Stimulated activated CD8-positive, alpha-beta memory T cell treated with anti-CD3 and anti-CD28 coated beads, Interleukin-4, amount 100 ng/mL, for 24 hours (primary cell): ENCODE results near the gene HTD2.
"Not testable (repeated sequence)": the region's sequence is repeated elsewhere in the genome, so short reads cannot be mapped to it uniquely, and the experiment has no call there.

Experiments
- DNase-seq: peaks from one replicate; pipeline ENCODE4 v3.0.0-alpha.2; 2020; ENCODE audit warnings: low read depth

HTD2 gene

DNA sequence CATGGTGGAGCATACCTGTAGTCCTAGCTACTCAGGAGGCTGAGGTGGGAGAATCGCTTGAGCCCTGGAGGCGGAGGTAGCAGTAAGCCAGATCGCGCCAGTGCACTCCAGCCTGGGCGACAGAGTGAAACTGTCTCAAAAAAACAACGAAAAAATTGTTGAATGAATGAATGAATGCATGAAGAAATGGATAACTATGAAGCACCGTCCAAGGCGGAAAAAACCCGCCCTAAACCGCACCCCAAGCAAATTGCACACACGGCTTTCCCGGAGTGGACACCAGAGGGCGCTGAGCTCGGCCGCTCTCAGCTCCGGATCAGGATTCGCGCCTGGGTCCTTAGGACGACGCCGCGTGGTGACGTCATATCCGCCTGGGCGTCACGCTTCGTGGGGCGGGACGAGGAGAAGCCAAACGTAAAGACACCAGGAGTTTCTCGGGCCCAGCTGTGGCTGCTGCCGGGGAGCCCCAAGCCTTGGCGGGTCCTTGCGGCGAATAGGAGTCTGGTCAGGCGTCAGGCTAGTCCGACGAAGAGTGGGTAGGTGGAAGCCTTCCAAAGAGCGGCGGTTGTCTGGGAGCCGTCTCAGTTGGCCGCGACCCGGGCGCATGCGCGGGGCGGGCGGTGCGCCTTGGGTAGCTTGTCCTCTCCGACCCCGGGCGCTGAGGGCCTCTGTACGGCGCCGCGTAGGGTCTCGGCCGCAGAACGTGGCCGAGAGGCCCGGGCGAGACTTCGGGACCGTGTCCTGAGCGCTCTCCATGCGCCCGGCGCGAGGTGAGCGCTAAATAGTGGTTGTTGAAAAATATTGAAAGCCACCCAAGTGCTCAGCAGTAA, at the start of gene HTD2, which contains the start of gene RPP14:
Gene HTD2 (plus strand): TSS at position 639 of the 830 bp plus-strand sequence. CDS start 11,094 bp downstream, outside the sequence.
Gene RPP14 (plus strand): TSS at position 364 of the 830 bp plus-strand sequence. CDS start 4,085 bp downstream, outside the sequence.
- peak; percentile 99 for DNase-seq

DNA sequence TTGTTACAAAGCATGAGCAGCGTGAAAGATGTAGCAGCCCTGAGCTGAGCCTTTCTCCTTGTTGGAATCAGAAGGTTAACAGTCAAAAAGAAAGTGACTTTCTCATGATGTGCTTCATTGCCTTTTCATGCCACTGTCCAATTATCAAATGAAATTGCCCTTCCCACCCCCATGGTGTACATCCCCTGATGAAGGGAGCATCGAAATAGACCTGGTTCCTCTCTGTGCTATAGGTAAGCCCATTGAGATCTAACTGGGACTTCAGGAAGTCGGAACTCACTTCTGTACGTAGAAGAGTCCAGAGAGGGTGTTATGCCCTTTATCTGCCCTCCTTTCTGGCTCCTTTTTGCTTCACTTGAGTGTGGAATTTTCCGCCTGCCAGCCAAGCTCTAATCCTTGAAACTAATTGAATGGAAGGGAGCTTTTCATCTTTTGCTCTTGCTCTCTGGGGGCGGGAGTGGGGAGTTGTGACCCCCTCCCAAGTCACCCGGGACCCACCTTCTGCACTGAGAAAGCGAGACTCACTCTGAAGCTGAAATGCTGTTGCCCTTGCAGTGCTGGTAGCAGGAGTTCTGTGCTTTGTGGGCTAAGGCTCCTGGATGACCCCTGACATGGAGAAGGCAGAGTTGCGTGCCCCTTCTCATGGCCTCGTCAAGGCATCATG, 47.8 kb upstream of the HTD2 start:
- DNase-seq: no peak

DNA sequence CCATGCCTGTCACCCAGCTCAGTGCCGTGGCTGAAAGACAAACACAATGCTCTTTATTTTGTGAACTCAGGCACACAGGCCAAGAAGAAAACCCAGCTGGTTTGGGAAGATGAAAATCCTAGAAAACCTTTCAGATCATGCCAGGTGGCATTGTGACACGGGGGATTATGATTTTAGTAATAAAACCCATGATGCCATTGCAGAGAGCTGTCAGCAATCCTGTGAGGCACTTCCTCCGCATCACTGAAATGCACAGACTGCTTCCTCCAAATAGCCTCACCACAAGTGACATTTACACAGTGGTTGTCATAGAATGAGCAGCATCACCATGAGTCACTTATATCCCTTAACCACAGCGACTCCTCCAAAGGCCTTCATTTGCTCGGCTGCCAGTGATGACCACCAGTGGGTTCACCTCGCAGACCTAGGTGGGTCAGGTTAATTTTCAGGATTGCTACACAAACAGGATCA, 46.0 kb upstream of the HTD2 start:
- no peak for DNase-seq

DNA sequence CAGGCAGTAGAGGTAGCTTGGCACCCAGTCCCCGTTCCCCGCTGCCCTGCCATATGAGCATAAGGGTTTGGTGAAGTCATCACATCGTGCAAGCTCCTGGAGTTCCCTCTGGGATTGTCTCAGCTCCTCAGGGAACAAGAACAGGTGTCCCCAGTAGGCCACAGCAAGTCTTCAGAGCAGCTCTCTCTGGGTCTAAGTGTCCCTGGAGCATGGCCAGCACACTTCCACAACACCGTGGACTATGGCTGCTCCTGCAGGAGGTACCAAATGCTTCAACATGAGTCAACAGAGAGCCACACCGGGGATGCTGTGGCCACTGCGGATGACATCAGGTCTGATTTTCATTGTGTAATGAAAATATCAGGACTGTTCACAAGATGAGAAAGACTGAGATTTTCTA, 45.6 kb upstream of the HTD2 start:
- DNase-seq: no peak

DNA sequence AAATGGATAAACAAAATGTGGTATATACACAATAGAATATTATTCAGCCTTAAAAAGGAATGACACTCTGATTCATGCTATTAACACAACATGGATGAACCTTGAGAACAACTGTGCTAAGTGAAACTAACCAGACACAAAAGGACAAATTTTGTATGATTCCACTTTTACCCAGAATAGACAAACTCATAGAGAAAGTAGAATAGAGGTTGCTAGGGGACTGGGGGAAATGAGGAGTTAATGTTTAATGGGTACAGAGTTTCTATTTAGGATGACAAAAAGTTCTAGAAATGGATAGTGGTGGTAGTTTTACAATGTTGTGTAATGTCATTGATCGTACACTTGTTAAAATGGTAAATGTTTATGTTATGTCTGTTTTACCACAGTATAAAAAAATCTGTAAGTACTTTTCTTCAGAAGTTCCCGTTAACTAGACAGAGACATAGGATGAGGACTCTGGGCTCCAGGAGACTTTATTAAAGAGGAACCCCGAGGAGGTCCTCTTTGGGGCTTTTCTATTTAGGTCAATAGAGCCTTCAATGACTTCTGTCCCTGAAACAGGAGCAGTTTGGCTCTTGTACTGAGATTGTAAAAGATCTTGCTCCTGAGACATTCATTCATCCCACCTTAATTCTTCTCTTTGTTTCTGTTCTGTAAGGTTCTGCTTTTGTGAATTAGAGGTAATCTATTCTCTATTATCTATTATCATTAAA, 44.2 kb upstream of the HTD2 start:
- no peak for DNase-seq

DNA sequence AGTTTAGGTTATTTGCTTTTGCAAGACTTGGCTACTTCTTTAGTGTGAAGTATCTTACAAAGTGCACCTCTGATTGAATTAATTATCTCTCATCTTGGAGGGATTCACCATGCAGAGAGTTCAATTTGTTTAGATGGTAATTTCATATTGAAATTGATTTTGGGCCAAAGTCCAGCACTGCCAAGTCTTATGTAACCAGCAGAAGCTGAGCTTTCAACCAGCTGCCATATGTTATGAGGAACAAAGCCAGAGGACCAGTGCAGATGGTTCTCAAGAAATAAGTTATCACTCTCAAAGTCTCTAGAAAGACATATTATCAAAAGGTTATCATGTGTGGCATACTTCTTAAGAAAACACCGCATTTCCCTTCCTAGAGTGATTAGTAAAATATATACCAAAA, 39.7 kb upstream of the HTD2 start:
- DNase-seq: no peak

DNA sequence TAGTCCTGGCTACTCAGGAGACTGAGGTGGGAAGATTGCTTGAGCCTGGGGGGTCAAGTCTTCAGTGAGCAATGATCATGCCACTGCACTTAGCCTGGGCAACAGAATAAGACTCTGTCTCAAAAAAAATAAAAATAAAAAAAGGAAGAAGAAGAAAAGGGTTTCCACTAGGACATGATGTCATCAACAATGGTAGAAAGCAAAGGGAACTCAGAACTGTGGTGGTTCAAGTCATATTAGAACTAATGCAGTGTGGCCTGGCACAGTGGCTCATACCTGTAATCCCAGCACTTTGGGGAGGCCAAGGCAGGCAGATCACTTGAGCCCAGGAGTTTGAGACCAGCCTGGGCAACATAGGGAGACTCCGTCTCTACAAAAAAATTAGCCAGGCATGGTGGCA, 38.8 kb upstream of the HTD2 start:
- not testable (repeated sequence) for DNase-seq

DNA sequence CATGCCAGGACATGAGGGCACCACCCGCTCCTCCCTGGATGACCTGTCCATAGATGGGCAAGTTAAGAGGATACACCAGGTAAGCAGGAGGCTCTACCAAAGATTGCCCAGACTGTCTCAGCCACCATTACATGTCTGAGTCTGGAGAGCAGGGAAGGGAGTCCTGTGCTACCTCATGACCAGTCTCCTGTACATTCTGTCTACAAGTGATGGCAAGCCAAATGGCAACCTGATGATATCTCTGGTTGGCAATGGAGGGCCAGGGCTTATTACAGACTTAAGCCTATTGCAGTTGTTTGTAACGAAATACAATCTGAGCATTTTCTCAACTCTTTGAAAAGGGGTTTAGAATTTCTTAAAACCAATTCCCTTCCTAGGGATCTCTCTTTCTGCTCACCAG, 37.0 kb upstream of the HTD2 start:
- DNase-seq: no peak

DNA sequence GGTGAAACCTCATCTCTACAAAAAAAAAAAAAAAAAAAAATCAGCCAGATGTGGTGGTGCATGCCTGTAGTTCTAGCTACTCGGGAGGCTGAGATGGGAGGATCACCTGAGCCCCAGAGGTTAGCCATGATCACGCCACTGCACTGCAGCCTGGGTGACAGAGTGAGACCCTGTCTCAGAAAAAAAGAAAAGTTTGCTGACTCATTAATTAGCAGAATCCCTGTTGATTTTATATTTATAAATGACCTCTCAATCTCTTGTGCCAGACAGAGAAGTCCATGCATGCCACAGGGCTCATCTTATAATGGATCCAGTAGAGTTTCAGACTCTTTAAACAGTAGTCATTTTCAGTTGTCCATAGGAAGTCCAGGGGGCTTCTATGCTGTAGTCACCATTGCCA, 35.8 kb upstream of the HTD2 start:
- DNase-seq: no peak

DNA sequence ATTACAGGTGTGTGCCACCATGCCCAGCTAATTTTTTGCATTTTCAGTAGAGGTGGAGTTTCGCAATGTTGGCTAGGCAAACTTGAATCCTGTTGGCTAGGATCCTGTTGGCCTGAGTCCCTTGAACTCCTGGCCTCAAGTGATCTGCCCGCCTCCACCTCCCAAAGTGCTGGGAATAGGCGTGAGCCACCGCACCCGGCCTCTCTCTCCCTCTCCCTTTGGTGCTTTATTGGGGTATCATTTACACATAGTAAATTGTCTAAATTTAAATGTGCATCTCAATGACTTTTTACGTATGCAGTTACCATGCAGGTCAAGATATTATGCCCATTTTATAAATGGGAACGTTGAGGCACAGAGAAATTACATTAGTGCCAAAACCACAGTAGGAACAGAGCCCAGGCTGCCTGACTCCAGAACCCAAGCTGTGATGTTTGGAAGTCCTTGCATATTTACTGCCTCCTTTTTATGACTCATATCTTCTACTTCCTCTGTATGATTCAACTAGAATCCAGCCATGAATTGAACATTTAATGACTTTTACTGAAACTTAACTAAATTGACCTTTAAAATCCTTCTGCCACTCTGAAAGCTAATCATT, 34.3 kb upstream of the HTD2 start:
- no peak for DNase-seq

DNA sequence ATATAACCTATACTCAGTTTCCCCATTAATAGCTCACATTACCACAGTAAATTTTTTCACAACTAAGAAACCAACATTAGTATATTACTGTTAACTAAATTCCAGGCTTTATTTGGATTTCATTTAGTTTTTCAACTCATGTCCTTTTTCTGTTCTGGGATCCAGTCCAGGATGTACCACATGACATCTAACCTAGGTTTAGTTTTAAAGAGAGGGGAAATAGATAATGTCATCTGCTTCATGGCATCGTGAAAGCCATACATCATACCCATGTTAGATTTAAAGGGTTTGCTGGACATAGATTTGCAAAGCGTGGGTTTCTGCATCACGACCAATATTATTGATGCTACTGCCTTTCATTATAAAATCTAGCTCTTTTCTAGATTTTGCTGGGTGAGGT, 33.4 kb upstream of the HTD2 start:
- no peak for DNase-seq

DNA sequence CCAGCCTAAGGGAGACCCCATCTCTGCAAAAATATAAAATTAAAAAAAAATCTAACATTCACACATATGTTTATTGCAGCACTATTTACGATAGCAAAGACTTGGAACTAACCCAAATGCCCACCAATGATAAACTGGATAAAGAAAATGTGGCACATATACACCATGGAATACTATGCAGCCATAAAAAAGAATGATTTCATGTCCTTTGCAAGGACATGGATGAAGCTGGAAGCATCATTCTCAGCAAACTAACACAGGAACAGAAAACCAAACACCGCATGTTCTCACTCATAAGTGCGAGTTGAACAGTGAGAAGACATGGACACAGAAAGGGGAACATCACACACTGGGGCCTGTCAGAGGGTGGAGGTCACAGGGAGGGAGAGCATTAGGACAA, 33.0 kb upstream of the HTD2 start:
- DNase-seq: not testable (repeated sequence)

DNA sequence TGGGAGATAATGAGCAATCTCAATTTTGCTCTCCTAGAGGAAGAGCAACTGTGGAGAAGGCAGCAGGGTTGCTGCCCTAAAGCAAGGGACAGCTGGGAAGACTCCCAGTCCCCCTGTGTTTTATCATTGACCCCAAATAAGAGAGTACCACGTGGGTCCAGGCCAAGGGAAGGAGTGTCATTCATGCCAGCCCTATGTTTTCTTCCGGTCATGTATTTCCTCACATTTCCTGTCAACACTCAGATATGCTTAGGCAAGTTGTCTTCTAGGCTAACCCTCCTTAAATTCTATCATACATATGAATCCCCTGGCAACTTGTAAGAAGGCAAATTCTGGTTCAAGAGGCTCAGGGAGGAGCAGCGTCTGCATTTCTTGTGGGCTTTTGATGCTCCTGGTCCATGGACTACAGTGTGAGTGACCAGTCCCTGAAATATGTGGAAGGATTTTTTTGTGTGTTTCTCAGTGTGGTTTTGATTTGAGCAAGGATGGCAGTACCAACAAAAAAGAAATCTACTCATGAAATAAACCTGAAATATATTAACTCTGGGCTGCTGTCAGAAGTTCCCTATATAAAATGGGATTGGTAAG, 32.2 kb upstream of the HTD2 start:
- no peak for DNase-seq

DNA sequence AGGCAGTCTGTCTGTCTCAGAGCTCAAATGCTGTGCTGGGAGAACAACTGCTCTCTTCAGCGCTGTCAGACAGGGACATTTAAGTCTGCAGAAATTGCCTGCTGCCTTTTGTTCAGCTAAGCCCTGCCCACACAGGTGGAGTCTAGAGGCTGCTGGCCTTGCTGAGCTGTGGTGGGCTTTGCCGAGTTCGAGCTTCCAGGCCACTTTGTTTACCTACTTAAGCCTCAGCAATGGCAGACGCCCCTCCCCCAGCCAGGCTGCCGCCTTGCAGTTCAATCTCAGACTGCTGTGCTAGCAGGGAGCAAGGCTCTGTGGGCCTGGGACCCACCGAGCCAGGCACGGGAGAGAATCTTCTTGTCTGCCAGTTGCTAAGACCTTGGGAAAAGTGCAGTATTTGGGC, 25.3 kb upstream of the HTD2 start:
- no peak for DNase-seq

DNA sequence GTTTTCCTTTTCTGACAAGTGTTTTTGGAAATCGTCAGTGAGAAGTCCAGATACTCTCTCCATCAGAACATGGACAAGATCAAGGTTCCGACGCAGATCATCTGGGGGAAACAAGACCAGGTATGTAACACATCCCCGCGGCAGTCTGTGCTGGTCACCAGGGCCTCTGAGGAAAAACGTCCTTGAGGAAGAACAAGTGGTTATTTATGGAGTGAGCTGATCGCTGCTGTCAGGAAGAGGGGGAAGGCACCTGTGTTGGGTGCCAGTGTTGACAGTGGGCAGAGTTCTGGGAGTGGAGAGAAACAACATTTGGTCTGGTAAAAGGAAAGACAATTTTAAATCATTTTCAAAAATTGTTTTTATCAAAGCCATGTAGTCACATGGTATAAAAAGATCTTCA, 21.0 kb upstream of the HTD2 start:
- no peak for DNase-seq

DNA sequence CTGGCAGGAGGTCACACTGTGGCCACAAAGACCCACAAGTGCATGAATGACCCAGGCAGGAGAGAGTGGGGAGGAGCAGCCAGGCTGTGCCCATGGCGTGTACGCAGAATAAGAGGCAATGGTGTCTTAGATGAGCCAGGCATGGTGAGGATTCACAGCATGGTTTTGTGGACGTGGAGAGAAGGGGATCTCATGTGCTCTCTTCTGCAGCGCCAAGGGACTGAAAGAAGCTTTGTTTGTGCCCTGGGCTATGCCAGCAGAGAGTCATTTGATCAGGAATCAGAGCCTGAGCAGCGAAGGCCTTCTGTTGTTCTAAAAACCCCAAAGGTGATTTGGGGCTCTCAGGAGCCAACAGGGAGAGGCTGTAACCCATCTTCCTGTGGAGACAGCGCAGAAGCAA, 19.0 kb upstream of the HTD2 start:
- DNase-seq: no peak

DNA sequence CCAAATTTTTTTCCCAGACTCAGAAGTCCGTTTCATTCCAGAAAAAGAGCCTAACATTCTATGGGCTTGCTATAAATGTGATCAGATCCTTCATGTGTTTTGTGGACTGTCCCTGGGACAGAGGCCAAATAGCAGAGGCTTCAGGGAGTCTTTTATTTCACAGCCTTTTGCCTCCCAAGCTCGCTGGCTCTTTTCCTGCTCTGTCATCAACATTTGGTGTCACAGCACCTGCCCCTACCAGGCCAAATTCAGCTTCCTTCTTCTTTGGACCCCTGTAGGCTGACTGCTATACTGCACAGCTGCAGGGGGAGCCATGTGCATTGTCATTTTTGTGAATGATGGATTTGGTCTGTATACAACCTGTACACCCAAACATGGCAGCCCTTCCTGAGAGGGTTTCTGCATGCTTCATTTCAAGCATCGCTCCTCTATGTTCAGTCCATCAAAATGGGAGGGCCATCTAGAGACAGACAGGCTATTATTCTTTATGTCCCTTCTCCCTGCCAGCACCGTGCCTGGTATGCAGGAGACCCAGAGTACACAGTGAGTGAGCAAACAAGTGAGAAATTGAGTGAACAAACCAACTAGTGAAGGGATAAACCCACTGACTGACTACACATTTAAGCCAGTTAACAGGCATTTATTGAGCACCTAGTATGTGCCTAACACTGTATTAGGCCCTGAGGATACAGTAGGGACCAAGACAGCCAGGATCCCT, 18.1 kb upstream of the HTD2 start:
- no peak for DNase-seq

DNA sequence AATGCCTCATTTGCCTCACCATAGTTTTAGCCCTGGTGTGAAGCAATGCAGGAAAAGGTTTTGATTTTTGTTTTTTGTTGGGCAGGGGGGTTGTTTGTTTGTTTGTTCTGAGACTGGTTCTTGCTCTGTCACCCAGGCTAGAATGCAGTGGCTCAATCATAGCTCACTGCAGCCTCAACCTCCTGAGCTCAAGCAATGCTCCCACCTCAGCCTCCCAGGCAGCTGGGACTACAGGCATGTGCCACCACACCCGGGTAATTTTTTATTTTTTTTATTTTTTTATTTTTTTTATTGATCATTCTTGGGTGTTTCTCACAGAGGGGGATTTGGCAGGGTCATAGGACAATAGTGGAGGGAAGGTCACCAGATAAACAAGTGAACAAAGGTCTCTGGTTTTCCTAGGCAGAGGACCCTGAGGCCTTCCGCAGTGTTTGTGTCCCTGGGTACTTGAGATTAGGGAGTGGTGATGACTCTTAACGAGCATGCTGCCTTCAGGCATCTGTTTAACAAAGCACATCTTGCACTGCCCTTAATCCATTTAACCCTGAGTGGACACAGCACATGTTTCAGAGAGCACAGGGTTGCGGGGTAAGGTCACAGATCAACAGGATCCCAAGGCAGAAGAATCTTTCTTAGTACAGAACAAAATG, 17.2 kb upstream of the HTD2 start:
- DNase-seq: not testable (repeated sequence)

DNA sequence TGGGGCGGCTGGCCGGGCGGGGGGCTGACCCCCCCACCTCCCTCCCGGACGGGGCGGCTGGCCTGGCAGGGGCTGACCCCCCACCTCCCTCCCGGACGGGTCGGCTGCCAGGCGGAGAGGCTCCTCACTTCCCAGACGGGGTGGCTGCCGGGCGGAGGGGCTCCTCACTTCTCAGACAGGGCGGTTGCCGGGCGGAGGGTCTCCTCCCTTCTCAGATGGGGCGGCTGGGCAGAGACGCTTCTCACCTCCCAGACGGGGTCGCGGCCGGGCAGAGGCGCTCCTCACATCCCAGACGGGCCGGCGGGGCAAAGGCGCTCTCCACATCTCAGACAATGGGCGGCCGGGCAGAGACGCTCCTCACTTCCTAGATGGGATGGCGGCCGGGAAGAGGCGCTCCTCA, 15.9 kb upstream of the HTD2 start:
- not testable (repeated sequence) for DNase-seq

DNA sequence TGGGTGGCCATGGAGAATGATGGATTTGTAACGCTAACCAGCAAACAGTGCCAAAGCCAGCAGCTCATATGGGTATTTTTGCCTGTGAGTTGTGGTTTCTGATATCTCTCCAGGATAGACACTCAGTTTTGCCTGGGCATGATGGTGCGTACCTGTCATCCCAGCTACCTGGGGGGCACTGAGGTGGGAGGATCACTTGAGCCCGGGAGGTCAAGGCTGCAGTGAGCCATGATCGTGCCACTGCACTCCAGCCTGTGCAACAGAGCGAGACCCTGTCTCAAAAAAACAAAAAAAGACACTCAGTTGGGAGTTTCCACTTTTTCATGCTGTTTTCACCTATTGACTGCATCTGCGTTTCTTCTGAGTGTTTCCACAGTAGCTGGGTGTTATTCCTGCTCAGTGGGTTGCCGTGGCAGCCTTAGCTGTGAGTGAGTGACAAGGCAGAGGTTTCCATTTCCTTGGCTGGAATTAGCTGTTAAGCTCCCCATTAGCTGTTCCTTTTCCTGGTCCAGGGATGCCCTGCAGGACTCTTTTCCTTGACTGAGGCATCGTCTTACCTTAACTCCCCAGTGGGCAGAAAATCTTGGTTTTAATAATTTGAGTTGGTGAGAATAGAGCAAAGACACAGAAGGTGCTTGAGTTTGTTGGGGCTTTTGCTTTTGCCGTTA, 14.5 kb upstream of the HTD2 start:
- DNase-seq: no peak
